ENCODE measurements around the gene ZC3H14.
"Not testable (repeated sequence)": the region's sequence is repeated elsewhere in the genome, so short reads cannot be mapped to it uniquely, and the experiment has no call there.

GRCh38 chr14:88529889-88530288 is 32.9 kb upstream of the ZC3H14 start:
- TF ChIP-seq, protein P1, sequence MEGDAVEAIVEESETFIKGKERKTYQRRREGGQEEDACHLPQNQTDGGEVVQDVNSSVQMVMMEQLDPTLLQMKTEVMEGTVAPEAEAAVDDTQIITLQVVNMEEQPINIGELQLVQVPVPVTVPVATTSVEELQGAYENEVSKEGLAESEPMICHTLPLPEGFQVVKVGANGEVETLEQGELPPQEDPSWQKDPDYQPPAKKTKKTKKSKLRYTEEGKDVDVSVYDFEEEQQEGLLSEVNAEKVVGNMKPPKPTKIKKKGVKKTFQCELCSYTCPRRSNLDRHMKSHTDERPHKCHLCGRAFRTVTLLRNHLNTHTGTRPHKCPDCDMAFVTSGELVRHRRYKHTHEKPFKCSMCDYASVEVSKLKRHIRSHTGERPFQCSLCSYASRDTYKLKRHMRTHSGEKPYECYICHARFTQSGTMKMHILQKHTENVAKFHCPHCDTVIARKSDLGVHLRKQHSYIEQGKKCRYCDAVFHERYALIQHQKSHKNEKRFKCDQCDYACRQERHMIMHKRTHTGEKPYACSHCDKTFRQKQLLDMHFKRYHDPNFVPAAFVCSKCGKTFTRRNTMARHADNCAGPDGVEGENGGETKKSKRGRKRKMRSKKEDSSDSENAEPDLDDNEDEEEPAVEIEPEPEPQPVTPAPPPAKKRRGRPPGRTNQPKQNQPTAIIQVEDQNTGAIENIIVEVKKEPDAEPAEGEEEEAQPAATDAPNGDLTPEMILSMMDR (IDR thresholded peaks at IDR 0.05 in 2 of 3, conservative IDR thresholded peaks at IDR 0.05 in 1 of 3; ENCODE audit: control insufficient read depth in 2 of 3, extremely low read depth in 1 of 3, insufficient read depth in 1 of 3, low read depth in 3 of 3, low read length in 3 of 3) = not testable (repeated sequence)
- not testable (repeated sequence) for TF ChIP-seq FOXM1 (IDR thresholded peaks at IDR 0.05; ENCODE audit: low read depth, low read length); ASH2L (IDR thresholded peaks at IDR 0.05; ENCODE audit: borderline replicate concordance, low read depth); EP300 (IDR thresholded peaks at IDR 0.05; ENCODE audit: borderline replicate concordance in 1 of 2, control insufficient read depth in 1 of 2, low read depth in 2 of 2, low read length in 2 of 2); ATF3 (IDR thresholded peaks at IDR 0.05; ENCODE audit: borderline replicate concordance, extremely low read depth, low read depth, low read length); SMARCA5 (IDR thresholded peaks at IDR 0.05)
- TF ChIP-seq, protein P2, sequence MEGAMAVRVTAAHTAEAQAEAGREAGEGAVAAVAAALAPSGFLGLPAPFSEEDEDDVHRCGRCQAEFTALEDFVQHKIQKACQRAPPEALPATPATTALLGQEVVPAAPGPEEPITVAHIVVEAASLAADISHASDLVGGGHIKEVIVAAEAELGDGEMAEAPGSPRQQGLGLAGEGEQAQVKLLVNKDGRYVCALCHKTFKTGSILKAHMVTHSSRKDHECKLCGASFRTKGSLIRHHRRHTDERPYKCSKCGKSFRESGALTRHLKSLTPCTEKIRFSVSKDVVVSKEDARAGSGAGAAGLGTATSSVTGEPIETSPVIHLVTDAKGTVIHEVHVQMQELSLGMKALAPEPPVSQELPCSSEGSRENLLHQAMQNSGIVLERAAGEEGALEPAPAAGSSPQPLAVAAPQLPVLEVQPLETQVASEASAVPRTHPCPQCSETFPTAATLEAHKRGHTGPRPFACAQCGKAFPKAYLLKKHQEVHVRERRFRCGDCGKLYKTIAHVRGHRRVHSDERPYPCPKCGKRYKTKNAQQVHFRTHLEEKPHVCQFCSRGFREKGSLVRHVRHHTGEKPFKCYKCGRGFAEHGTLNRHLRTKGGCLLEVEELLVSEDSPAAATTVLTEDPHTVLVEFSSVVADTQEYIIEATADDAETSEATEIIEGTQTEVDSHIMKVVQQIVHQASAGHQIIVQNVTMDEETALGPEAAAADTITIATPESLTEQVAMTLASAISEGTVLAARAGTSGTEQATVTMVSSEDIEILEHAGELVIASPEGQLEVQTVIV (IDR thresholded peaks at IDR 0.05; ENCODE audit: borderline replicate concordance, partially characterized antibody) = not testable (repeated sequence)

Measured in GM12878 (cell line).